Activated CD8-positive, alpha-beta memory T cell treated with anti-CD3 and anti-CD28 coated beads, Interleukin-2, amount 50 U/mL, for 48 hours (primary cell): ENCODE data around the gene KCNK15.

ENCODE experiments used
- DNase-seq: peaks from one replicate; pipeline ENCODE4 v3.0.0-alpha.2; 2020

KCNK15 gene

DNA sequence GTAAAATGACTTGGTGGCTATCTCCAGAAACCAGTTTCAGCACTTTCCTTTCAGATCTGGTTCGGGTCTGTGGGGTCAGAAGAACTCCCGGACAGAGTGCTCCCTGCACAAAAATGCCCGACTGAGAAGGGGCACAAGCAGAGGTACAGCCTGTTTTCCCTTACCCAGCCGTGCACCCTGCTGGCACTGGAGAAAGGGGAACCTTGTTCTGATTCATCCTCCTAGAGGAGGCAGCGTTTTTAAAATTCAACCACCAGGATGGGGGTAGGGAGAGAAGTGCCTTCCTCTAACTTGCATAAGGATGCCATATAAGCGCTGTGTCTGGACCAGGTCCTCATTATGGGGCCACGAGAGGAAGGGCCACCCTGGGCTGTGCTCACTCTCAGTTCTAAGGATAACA lies 47.1 kb downstream of the KCNK15 start:
- DNase-seq, result no peak

GRCh38 chr20:44795836-44796235 lies 50.2 kb downstream of the KCNK15 start:
- DNase-seq, result no peak

DNA sequence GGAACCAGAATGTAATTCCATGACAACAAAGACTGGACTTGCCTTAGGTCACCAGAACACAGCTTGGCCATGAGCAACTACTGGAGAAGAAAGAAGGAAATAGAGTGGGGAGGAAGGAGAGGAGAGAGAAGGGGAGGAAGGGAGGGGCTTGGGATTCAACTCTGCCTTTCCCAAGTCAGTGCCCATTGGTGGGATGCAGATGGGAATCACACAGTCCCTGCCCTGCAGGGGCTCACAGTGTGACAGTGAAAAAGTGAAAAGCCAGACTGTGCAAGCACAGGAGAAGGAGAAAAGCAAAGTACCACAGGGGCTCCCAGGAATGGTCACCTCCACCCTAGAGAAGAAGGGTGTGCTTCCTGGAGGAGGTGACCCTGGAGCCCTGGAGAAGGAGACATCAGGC lies 50.6 kb downstream of the KCNK15 start:
- DNase-seq, result no peak

GRCh38 chr20:44796758-44797457 lies 51.2 kb downstream of the KCNK15 start:
- no peak for DNase-seq

- DNase-seq, result no peak
Observed at GRCh38 chr20:44799691-44800090, 54.0 kb downstream of the KCNK15 start.

DNA sequence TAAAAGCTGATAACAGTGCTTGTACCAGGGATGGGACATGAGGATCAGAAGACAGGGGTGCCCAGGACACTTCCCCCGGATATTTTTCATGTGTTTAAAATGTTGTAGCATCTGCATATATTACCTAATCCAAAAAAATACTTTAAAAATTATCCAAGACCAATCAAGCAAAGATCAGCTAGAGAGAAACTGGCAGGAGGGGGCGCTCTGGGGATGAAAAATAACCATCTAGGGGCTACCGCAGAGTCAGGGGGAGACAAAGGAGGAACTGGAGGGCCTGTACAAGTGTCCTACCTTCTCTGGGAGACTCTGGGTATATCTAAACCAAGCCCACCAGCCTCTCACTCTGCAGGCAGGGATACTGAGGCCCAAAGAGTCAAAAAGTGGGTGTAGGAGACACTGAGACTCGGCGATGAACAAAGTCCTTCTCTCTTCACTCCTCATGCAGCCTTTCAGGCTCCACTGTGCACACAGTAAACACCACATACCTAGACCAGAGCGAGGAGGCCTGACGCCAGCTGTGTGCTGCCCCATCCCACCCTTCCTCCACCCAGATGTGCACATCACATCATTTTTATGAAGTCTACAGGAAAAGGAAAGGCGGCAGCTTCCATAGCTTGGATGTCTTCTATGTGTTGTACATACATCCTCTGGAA lies 54.9 kb downstream of the KCNK15 start:
- no peak for DNase-seq
